PFSK-1 (cell line): ENCODE measurements around the gene SND1.

ENCODE experiments used
- FOXP2 ChIP-seq: optimal IDR thresholded peaks from 2 replicates; pipeline ENCODE3; 2011; ENCODE audit warnings: borderline replicate concordance, control low read depth, inconsistent platforms; ENCODE audit not compliant: insufficient read depth; ENCODE audit errors: extremely low read length, extremely low read depth
- TF ChIP-seq, protein P1 (sequence below), 2 experiments: IDR thresholded peaks; 2 replicates each; pipeline versions ENCODE4 v1.6.1 to v1.8.0; 2011 to 2012; ENCODE audit warnings: low read depth in 2 of 2, low read length in 2 of 2, control low read depth in 1 of 2, inconsistent platforms in 1 of 2, mild to moderate bottlenecking in 1 of 2, moderate library complexity in 1 of 2; ENCODE audit not compliant: insufficient read depth in 1 of 2

DNA sequence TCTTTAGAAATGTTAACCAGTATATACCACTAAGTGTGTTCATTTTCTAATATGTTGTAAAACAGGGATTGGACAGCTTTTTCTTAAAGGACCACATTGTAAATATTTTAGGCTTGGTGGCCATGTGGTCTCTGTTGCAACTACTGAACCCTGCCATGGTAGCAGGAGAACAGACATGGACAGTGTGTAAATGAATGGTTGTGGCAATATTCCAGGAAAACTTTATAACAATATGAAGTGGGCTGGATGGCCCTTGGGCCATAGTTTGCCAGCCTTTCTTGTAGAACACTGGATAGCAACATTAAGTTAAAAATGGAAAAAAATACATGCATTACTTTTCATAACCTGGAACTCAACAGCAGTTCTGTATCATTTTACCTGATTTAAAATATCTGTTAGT lies 61.0 kb downstream of the SND1 start:
- TF ChIP-seq, protein P1, sequence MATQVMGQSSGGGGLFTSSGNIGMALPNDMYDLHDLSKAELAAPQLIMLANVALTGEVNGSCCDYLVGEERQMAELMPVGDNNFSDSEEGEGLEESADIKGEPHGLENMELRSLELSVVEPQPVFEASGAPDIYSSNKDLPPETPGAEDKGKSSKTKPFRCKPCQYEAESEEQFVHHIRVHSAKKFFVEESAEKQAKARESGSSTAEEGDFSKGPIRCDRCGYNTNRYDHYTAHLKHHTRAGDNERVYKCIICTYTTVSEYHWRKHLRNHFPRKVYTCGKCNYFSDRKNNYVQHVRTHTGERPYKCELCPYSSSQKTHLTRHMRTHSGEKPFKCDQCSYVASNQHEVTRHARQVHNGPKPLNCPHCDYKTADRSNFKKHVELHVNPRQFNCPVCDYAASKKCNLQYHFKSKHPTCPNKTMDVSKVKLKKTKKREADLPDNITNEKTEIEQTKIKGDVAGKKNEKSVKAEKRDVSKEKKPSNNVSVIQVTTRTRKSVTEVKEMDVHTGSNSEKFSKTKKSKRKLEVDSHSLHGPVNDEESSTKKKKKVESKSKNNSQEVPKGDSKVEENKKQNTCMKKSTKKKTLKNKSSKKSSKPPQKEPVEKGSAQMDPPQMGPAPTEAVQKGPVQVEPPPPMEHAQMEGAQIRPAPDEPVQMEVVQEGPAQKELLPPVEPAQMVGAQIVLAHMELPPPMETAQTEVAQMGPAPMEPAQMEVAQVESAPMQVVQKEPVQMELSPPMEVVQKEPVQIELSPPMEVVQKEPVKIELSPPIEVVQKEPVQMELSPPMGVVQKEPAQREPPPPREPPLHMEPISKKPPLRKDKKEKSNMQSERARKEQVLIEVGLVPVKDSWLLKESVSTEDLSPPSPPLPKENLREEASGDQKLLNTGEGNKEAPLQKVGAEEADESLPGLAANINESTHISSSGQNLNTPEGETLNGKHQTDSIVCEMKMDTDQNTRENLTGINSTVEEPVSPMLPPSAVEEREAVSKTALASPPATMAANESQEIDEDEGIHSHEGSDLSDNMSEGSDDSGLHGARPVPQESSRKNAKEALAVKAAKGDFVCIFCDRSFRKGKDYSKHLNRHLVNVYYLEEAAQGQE (IDR thresholded peaks at IDR 0.05; ENCODE audit: insufficient read depth in 1 of 2, low read depth in 2 of 2, low read length in 2 of 2), result no peak
- TF ChIP-seq FOXP2, result no peak
